Putamen (tissue), 1 donor: Measurements from ENCODE around the gene PRSS56.

Experiments
- DNase-seq: peaks from one replicate; pipeline ENCODE4 v3.0.0-alpha.2; 2016; ENCODE audit warnings: low spot score

The PRSS56 gene

DNA sequence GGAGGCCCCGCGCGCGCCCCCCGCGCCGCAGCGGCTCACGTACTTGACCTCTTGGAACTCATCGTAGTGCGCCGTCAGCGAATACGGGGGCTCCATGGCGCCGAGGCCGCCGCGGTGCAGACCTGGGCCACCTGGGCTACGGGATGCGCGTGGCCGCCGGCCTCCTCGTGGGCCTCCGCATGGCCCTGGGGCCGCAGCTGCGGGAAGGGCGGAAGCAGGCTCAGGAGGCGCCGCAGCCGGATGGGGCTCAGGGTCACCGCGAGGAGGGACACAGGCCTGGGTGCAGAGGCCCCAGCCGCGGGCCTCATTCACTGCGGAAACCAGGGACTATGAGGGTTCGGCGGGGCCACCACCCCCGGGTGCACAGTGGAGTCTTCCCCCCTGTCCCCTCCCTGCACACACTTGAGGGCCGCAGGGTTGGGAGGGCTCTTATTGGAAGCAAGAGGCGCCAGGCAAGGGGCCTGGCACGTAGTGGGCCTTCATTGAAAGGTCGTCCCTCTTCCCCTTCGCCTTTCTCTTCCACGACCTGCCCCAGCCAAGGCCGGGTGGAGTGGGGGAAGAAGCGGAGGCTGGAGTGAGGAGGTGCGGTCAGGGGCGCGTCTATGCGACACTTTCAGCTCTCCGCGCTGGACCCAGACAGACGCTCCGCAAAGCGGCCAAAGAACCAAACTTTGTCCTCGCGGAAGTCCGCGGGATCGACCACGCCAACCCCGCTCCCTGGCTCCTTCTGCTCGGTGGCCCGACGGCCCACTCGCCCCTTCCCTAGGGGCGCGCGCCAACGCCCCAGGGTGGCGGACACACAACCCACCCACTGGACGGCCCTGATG, 33.4 kb upstream of the PRSS56 start:
- no peak for DNase-seq

DNA sequence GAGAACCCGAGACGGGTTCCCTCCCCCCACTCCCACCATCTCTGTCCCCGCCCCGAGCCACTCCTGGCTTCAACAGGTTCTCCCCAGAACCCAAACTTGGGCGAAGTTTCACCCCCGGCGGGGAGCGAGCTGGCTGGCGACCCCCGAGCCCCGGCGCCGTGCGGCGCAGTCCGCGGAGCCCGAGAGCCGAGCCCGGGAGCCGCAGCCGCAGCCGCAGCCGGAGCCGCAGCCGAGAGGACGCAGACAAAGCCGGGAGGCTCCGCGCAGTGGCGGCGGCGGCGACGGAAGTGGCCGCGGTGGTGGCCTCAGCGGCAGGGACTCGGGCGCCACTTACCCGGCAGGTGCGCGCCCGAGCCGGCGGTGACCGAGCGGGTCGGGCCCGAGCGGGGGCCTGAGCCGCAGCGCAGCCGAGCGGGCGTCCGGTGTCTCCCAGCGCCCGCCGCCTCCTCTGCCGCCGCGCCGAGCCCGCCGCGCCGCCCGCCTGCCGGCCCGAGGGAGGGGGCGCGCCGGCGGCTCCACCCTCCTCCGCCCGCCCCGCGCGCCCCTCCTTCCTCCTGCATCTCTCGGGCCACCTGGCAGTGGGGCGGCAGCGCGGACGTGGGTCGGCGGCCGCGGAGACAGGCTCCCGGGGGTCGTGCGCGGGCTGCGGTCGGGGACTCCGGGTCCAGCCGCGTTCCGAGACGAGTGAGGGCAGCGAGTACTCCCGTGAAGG, 32.6 kb upstream of the PRSS56 start, which contains the start of gene ECEL1:
ECEL1 (minus strand) TSS at position 450 of the 712 bp plus-strand sequence. CDS start 1,181 bp downstream, outside the sequence.
- no peak for DNase-seq

DNA sequence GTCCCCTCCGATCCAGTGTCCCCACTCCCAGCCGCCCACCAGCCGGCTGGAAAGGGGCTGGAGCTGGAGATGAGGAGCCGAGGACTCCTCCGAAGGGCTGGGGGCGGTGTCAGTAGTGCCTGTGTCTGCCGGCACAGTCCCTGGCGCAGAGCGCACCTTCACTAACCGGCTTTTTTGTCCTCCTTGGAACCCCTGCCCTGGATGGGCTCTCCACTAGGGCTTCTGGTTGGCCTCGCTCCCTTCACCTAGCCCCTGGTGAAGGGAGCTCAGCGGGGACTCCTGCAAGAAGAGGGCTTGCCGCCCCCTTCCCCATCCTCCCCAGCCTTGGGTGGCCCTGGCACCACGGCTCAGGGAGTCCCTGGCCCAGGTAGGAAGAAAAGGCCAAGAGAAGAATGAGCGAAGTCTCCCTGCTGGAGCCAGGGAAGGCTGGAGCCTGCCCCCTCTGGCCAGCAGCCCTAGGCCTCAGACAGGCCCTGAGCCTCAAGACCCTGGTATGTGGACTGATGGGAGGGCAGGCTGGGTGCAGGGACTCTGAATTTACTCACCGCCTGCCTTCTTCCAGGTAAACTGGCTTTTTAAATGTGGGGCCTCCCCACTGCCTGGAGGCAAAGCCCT, 32.0 kb upstream of the PRSS56 start:
- DNase-seq: no peak

DNA sequence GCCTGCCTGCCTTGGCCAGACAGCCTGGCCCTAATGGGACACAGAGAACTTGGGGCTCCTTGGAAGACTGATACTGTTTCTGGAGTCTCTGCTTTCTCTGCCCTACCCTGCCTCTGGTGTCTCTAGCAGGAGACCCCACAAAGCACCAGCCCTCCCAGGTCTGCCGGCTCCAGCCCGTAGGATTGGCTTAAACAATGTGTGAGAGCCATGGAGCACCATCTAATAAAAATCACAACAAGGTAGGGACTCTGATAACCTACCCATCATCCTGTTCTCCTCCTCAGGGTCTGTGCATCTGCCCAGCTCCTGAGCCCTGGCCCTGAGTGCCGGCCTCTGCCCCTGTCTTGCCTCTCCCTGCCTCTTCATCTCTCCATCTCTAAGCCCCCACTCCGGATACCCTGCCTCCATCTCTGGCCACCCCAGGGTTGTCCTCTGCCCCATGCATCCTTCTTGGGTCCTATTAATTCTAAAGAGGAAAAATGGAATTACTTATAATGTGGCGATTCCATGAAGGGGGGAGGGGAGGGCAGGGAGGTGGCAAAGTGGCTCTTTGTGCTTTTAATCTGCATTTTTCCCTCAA, 31.4 kb upstream of the PRSS56 start:
- DNase-seq: no peak

DNA sequence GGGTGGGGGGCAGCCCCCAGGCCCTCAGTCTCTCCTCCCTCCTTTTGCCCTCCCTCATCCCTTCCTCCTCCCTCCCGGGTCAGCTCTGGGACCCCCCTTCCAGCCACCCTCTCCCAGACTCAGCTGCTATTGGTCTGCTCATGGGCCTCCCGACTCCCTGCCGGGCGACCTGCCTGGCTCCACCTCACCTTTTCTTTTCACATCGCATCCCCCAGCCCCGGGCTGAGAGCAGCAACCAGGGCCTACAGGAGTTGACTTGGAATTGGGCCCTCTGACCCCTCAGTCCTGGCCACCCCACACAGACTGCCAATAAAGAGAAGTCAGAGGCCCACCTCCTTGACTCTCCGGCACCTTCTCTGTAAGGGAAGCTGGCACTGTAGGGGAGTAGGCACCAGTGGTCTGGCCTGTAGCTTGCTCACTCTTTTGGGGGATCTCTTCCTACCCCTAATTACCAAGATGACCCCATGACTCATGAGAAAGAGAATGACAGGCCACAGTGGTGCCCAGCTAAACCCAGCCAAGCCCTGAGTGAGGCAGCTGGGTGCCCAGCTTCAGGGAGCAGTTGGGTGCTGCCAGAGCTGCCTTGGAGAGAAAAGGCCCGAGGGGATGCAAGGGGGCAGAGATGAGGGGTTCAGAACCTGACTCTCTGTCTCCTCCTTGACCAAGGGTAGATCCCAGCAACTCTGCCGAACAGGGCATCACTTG, 30.5 kb upstream of the PRSS56 start:
- no peak for DNase-seq

DNA sequence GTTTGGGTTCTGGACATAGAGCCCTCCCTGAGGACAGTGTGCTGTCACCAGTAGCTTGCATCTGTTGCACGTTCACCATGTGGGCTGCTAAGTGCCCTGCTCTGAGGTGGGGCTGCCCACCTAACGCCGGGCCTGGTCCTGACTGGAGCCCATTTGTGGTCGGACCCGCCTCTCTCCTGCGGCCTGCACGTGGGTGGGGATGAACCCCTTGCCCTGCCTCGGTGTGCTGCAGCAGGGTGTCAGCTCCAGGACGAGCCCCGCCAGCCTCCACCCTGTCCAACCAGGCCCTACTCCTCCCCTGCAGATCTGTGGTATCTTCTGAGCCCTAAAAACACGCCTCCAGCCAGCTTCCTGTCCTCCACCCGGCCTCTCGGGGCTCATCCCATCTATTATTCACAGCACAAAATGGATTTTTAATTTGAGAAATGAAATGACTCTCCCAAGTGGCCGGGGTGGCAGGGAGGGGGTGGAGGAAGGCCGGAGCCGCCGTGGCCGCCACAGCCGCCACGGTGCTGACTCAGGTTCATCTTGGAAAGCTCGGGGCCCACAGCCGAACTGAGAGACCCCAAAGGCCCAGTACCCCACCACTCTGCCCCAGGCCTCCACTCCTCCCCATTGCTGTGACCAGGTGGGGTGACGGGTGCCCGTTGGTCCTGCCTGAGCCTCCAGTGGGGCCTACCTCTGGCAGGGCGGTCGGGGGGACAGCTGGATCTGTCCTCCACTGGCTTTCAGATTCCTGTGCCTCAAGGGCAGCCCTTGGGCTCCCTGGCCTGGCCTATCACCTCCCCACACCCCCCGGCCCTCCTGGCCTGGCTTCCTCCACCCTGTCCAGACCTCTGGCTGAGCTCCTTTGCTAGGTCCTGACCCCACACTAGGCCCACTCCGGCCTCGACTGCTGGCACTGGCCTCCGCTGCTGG, 29.7 kb upstream of the PRSS56 start:
- DNase-seq: no peak

DNA sequence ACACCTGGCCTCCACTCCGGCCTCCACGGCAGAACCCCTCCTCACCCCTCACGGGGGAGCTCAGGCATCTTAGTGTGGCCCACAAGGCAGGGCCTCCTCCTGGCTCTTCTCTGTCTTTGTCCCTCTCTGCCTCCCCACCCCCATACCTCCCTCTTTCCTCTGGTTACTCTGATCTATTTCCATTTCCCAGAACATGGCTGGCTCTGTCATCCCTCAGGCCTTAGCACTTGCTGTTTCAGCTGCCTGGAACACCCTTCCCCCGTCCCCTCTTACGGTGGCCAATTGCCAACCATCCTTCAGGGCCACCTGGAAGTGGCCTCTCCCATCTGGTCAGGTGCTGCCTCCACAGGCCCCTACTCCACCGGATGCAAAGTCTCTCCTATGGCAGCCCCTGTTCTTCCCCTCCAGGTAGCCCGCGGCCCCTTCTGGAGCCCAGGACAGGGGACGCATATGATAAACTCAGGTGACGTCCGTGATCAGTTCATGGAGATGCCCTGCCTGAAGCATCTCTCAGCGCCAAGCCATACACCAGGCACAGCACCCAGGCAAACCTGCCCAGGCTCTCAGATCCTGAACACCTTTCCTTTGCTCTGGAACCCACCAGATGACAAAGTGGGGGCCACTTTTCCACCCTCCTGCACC, 28.9 kb upstream of the PRSS56 start:
- no peak for DNase-seq

DNA sequence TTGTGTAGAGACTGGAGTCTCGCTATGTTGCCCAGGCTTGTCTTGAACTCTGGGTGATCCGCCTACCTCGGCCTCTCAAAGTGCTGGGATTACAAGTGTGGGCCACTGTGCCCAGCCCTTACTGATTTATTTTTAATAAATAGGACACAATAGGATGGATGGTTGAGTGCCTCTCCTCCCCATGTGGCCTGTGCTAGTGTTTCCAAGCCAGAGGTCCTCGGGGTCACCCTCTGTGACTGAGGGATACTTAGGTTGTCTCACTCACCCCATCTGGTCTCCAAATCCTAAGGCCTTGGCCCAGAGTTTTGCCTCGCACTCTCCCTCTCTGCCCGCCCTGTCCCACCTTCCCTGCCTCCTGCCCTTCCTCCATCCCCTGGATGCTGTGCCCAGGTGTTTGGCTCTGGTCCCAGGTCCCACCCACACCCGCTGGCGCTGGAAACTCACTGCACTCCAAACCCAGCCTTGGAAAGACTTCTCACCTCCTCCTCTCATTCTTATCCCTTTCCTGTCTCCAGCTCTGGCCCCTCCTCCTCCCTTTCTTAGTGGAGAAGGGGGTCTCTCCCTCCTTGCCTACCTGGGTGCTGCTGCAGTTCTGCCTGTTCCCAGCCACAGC, 27.8 kb upstream of the PRSS56 start:
- DNase-seq: no peak

DNA sequence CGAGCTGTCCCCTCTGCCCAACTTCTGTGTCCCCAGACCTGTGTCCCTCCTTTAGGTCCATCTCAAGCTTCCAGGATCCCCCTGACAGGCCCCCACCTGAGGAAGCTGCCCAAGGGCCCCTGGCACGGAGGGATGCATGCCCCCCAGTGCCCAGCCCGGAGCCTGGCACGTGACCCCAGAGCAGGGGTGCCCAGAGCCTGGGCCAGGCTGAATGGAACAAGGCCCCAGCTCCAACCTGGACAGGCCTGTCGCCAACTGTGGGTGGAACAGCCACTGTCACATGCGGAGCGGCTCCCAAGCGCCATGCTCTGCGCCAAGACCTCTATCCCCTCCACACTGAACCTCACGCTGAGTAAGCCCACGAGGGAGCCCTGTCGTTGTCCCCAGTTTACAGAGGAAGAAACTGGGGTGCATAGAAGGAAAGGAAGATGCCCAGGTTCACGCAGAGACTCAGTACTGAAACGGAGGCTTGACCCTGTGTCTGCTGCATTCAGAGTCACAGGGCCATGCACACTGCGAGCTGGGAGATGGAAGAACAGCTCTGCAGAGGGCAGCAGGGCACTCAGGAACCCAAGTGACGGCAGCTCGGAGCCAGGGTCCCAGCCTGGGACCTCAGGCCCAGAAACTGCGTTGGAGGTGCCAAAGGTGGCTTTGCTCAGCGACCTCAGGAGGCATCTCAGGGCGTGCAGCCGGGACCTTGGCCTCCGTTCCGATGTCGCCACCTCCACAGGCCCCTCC, 27.1 kb upstream of the PRSS56 start:
- DNase-seq: no peak

DNA sequence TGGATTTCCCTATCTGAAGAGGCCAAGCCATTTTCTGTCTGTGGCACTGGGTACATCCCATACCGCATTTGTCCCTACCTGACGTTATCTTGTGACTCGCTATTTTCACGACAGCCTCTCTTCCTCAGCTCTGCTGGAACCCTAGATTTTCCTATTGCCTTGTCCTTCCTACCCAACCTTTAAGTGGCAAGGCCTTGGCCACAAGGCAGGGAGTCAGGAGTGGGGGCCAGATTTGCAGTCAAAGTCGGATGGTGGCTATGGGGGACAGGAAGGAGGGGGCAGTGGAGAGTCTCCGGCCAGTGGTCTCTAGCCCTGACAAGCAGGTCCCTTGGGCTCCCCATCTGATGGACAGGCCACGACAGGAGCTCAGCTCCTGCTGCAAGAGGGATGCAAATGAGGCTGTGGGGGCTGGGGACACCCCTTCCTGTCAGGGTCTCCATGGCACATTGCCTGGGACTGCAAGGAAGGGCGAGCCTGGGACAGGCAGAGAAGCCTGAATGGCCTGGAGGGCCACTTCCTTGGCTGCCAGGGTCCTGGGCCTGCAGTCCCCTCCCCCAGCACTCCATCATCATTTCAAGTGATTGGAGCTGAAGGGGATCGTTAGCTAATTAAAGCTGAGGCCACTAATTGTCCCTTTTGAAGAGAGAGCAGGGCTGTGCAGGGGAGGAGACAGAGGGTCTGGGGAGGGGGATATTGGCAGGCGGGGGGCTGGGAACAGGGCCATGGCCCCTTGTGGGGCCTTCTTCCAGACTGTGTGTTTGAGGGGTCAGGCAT, 26.3 kb upstream of the PRSS56 start:
- DNase-seq: no peak

DNA sequence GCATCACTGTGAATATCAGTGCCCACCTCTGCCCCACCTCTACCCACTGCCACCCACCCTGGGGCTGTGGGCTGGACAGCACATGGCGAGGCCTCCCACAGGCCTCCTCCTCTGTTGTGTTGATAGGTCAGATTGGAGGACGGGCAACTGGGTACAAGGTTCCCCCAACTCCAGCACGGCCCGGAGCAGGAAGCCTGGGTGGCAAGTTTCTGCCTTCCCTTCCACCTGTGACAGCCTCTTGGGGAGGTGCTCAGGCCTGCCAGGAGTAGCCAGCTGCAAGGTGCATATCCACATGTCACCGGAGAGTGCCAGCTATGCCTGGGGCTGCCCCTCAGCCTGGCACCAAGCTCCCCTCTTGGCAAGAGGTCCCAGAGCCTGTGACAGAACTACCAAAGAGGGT, 25.6 kb upstream of the PRSS56 start:
- DNase-seq: no peak

DNA sequence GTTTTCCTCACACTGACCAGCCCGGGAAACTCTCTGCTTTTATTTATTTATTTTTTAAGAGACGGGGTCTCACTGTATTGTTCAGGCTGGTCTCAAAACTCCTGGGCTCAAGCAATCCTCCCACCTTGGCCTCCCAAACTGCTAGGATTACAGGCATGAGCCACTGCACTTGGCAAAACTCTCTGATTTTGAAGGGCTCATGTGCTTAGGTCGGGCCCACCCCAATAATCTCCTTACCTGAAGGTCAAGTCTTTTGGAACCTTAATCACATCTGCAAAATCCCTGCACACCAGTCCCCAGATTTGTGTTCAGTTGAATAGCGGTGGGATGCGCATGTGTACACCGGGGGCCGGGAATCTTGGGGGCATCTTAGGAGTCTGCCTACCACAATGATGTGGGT, 24.9 kb upstream of the PRSS56 start:
- DNase-seq: no peak

DNA sequence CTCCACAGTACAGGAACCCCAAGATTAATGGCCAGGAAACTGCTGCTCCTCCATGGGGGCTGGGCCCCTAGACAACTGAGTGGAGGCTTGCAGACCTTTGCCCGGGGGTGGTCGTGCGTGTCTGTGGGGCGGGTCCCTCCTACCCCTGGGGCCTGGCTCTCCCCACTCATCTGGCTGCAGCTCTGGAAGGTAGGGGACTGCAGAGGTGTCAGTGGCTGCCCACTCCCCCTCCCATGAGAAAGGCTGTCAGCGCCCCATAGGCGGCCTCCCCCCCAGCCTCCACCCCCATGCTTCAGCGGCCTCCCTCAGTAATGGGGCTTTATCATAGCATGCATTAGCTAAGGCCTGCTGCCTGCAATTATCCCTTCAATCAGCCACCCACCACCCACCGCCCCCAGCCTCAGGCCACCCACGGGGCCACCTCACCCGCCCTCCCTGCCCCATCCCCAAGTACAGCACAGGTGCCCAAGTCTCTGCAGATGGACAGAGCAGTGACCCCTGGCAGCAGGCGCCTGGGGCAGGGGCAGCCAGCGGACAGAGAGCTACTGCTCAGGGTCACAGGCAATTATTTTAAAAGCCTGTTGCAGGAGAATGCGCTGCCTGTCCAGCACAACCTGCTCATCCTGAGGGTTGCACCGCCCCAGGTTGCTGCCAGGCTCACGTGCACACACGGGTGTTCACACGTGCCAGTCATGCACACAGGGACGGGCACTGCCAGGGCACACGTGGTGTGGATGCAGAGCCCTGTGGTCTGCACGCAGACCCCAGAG, 23.5 kb upstream of the PRSS56 start:
- no peak for DNase-seq

DNA sequence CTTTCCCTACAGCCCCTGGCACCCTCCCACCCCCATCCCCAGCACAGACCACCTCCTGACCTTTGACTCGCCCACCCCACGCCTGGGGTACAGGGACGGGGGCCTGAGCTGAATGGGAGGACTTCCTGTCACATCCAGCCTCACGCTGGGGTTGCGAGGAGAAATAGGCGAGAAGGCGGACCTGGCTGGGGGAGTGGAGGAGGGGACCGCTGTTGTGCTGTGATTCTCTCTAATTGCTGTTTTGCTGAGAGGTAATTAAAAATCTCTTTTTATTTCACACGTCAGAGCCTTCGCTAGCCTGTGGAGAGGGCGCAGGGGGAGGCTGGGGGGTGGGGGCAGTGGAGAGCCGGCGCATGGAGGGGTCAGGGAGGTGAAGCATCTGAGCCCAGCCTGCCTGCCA, 22.8 kb upstream of the PRSS56 start:
- no peak for DNase-seq

DNA sequence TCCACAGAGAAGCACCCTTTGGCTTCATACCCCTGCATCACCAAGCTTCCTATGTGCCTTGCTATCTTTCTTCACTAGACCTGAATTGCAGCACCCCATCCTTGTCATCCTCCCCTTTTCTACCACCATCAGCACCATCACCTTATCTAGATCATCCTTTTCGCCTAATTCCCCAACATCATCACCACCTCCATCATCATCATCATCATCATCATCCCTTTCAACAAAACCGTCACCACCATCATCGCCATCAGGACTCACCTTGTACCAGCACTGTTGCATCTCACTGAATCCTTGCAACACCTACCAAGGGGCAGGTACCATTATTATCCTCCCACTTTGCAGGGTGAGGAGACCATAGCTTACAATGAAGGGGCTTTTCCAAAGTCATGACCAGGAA, 21.7 kb upstream of the PRSS56 start:
- DNase-seq: no peak

DNA sequence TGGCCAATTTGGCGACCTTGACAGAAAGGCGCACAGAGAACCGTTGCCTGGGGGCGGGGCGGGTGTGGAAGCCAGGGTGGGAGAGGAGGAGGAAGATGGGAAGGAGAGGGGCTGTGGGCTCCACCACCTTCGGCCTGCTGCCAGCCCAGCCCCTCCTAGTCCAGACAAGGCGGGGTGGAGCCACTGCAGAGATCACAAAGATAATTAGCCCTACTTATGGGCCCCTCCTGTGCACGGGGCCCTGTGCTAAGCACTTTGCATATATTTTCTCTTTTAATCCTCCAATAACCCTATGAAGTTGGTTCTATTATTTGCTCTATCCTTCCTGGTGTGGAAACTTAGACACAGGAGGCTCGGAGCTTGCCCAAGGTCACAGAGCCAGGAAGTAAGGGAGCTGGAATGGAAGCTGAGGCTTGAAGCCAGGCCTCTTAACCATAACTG, 18.8 kb upstream of the PRSS56 start:
- no peak for DNase-seq

DNA sequence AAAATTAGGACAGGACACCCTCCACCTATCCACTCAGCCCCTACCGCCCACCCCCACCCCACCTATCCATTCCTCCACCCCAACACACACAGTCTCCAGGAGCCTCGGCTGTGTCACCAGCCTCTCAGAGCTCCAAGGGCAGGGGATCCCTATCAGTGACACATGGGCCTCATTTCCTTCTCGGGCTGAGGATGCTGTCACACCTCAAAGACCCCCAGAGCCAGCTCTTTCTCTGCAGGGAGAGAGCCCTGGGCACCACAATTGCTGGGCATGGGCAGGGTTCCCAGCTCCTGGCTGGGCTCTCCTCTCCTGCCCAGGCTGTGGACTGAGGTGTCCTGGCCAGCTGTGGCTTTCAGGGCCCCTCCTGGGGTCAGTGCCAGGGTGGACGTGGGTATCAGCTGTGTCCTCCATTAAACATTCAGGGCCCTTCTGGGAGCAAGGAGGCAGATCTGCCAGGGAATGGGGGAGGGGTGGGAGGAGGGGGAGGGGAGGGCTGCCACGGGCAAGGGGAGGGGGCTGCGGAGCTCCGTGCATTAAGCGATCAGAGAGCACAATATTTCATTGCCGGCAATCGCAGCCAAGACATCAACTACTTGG, 18.3 kb upstream of the PRSS56 start:
- no peak for DNase-seq
